ENCODE measurements around the gene IL3. TPM values are rescaled to one million over a fixed set of nuclear protein-coding genes. Genes with fewer than 3 reads are reported as not detected.
A peak's percentile ranks its signal among the peaks of the same experiment; 100 is the strongest.

The IL3 gene
- total and polyA plus RNA-seq, 11 donors: not detected

DNA sequence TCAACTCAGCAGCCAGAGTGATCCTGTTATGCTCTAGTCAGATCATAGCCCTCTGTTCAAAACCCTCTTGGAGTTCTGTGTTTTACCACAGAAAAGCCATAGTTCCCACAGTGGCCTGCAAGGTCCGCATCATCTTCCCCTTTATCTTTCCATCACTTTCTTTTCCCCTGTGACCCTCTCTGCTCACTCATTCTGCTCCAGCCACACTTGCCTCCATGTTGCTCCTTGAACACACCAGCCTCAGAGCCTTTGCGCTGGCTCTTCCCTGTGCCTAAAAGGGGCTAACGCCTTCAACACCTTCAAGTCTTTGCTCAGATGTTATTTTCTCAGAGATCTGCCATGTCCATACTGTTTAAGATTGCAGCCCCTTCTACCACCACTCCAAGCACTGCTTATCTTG lies 39.5 kb downstream of the IL3 start:
- no peak for ATAC-seq
- intact Hi-C loops (cut with DNase I): no loop called here
- H3K4me3 ChIP-seq: no peak overlapping the region
- no peaks in the 10 kb centered on the region for H3K36me3 ChIP-seq
- no peaks in the 10 kb centered on the region for H3K27me3 ChIP-seq
- 91 to 96% (median 93%) methylated on average over 3 of the region's 3 CpGs for WGBS, 4 donors
- no peak for TF ChIP-seq POLR2A (IDR thresholded peaks at IDR 0.05)
- TF ChIP-seq, protein P1, sequence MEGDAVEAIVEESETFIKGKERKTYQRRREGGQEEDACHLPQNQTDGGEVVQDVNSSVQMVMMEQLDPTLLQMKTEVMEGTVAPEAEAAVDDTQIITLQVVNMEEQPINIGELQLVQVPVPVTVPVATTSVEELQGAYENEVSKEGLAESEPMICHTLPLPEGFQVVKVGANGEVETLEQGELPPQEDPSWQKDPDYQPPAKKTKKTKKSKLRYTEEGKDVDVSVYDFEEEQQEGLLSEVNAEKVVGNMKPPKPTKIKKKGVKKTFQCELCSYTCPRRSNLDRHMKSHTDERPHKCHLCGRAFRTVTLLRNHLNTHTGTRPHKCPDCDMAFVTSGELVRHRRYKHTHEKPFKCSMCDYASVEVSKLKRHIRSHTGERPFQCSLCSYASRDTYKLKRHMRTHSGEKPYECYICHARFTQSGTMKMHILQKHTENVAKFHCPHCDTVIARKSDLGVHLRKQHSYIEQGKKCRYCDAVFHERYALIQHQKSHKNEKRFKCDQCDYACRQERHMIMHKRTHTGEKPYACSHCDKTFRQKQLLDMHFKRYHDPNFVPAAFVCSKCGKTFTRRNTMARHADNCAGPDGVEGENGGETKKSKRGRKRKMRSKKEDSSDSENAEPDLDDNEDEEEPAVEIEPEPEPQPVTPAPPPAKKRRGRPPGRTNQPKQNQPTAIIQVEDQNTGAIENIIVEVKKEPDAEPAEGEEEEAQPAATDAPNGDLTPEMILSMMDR (IDR thresholded peaks at IDR 0.05): no peak
- H3K27ac ChIP-seq: no peak overlapping the region
- no peaks in the 10 kb centered on the region for H3K9me3 ChIP-seq
- DNase-seq: no peak
- H3K4me1 ChIP-seq: peaks cover 0 to 56% (median 19%) of the 10 kb centered on the region in 12 donors

DNA sequence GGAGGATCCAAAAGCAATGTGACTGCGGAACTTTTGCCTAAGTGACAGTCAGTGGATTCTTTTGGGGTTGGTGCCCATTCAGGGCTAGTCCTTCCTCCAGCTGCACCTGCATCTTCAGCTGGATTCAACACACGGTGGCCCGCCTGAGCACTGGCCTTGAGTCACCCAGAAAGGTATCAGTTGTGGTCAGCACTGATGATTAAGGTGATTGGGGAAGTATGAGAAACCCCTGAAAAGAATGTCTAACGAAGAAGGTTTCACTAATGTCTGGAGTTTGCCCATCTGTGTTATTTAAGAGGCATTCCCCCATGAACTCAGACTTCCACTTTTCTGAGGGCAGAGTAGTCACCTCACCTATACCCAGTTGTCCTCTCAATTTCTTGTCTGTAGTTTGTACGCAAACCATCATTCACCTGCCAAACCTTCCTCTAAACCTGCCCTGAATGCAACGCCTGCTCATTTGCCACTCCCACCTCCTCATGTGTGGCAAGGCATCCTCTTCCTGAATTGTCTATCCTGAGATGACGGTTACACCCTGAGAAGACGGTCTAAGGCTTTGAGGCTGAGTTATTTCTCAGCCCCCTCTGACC lies 40.3 kb downstream of the IL3 start:
- 78 to 90% (median 87%) methylated on average over 8 of the region's 8 CpGs for WGBS, 4 donors
- no peak for ATAC-seq
- H3K4me3 ChIP-seq: no peak overlapping the region
- DNase-seq: no peak
- H3K9me3 ChIP-seq: no peaks in the 10 kb centered on the region
- peaks cover 0 to 52% (median 17%) of the 10 kb centered on the region in 12 donors for H3K4me1 ChIP-seq
- no peaks in the 10 kb centered on the region for H3K27me3 ChIP-seq
- intact Hi-C loops (cut with DNase I): no loop called here
- peak overlapping the region in 1 of 12 donors; percentile 74 for H3K27ac ChIP-seq
- H3K36me3 ChIP-seq: no peaks in the 10 kb centered on the region
- TF ChIP-seq, protein P1 (IDR thresholded peaks at IDR 0.05): no peak
- TF ChIP-seq POLR2A (IDR thresholded peaks at IDR 0.05): no peak

GRCh38 chr5:132101385-132101880 lies 41.0 kb downstream of the IL3 start:
- intact Hi-C loops (cut with DNase I): no loop called here
- Histone ChIP-seq H3K4me3 (no peak overlapping the region), H3K27me3 (no peaks in the 10 kb centered on the region), H3K9me3 (no peaks in the 10 kb centered on the region), H3K4me1 (peaks cover 0 to 52% (median 17%) of the 10 kb centered on the region in 12 donors), H3K36me3 (no peaks in the 10 kb centered on the region), H3K27ac (peak overlapping the region in 1 of 12 donors; percentile 74)
- DNase-seq: no peak
- TF ChIP-seq, protein P1 (IDR thresholded peaks at IDR 0.05): no peak
- no peak for TF ChIP-seq POLR2A (IDR thresholded peaks at IDR 0.05)
- WGBS, 4 donors: 96 to 99% (median 96%) methylated on average over 6 of the region's 6 CpGs
- ATAC-seq: no peak

- intact Hi-C loops (cut with DNase I): no loop called here
- WGBS, 4 donors: 83 to 88% (median 84%) methylated on average over 5 of the region's 5 CpGs
- Histone ChIP-seq H3K9me3 (no peaks in the 10 kb centered on the region), H3K4me3 (no peak overlapping the region), H3K27me3 (no peaks in the 10 kb centered on the region), H3K36me3 (no peaks in the 10 kb centered on the region), H3K27ac (peak overlapping the region in 2 of 12 donors; percentile 36 to 74), H3K4me1 (peaks cover 0 to 52% (median 17%) of the 10 kb centered on the region in 12 donors)
- ATAC-seq: no peak
- DNase-seq: no peak
- TF ChIP-seq, protein P1 (IDR thresholded peaks at IDR 0.05): no peak
Observed at GRCh38 chr5:132102101-132102701, 41.7 kb downstream of the IL3 start.
